HepG2 (cell line): ENCODE data around the gene SPTBN5. TPM values are rescaled to one million over a fixed set of nuclear protein-coding genes. Genes with fewer than 3 reads are reported as not detected.

Source experiments
- ARID2 ChIP-seq: sonication (generic); formaldehyde crosslinking; IDR thresholded peaks from 2 replicates; pipeline ENCODE4 v1.8.1; 2022; ENCODE audit warnings: mild to moderate bottlenecking, missing genetic modification reagents, borderline replicate concordance
- NKX3-1 ChIP-seq: sonication (generic); formaldehyde crosslinking; IDR thresholded peaks from 2 replicates; pipeline ENCODE4 v1.5.0; 2020; ENCODE audit warnings: missing genetic modification reagents
- NR2F6 ChIP-seq, 2 experiments: IDR thresholded peaks; 2 replicates each; pipeline ENCODE4 v1.6.1; 2016; ENCODE audit warnings: antibody characterized with exemption in 1 of 2, mild to moderate bottlenecking in 1 of 2
- TBL1XR1 ChIP-seq: fragments of 150-350 bp; IDR thresholded peaks from 2 replicates; pipeline ENCODE4 v1.6.1; 2014; ENCODE audit warnings: borderline replicate concordance, low read length; ENCODE audit not compliant: partially characterized antibody
- TP53 ChIP-seq: sonication (generic); formaldehyde crosslinking; conservative IDR thresholded peaks from 2 replicates; pipeline ENCODE4 v1.4.0; 2020; ENCODE audit warnings: missing genetic modification reagents
- ZBTB20 ChIP-seq: sonication (generic); formaldehyde crosslinking; IDR thresholded peaks from 2 replicates; pipeline ENCODE4 v1.8.1; 2023; ENCODE audit warnings: missing genetic modification reagents, low read depth, mild to moderate bottlenecking, borderline replicate concordance
- ZBTB33 ChIP-seq: sonication (generic); formaldehyde crosslinking; IDR thresholded peaks from 2 replicates; pipeline ENCODE4 v1.4.0; 2020; ENCODE audit warnings: missing genetic modification reagents
- ZNF136 ChIP-seq: sonication (generic); formaldehyde crosslinking; IDR thresholded peaks from 2 replicates; pipeline ENCODE4 v1.8.1; 2022; ENCODE audit warnings: low read depth, mild to moderate bottlenecking, moderate library complexity, missing genetic modification reagents
- ZNF276 ChIP-seq: sonication (generic); formaldehyde crosslinking; IDR thresholded peaks from 2 replicates; pipeline ENCODE4 v1.4.0; 2020; ENCODE audit warnings: mild to moderate bottlenecking, low read depth, missing genetic modification reagents
- ZNF318 ChIP-seq: sonication (generic); formaldehyde crosslinking; IDR thresholded peaks from 2 replicates; pipeline ENCODE4 v1.4.0; 2020; ENCODE audit warnings: mild to moderate bottlenecking, missing genetic modification reagents
- ZNF703 ChIP-seq: sonication (generic); formaldehyde crosslinking; IDR thresholded peaks from 2 replicates; pipeline ENCODE4 v1.5.1; 2020; ENCODE audit warnings: missing genetic modification reagents, mild to moderate bottlenecking, moderate library complexity, borderline replicate concordance
- polyA plus RNA-seq, 8 experiments: library from polyadenylated mRNA; depleted of rRNA in 3 of 8; stranded (reverse) in 7 of 8; unstranded in 1 of 8; fragments of >200 nt; fragmentation: Illumina TruSeq in 4 of 8; extraction: Trizol in 4 of 8; gene quantifications; 2 replicates each; pipeline versions ENCODE4 v1.2.1 to v1.2.3, GENCODE V29; 2011 to 2016; ENCODE audit warnings: low read depth in 4 of 8, missing spikeins in 1 of 8, mixed read lengths in 1 of 8; ENCODE audit not compliant: insufficient read depth in 1 of 8
- total RNA-seq, 5 experiments: library from RNA; depleted of rRNA; stranded (reverse); fragments of >200 nt; fragmentation: Illumina TruSeq; extraction: Trizol; gene quantifications; 2 replicates each; pipeline ENCODE4 v1.2.3, GENCODE V29; 2016; ENCODE audit warnings: low read depth in 1 of 5
- TF ChIP-seq, protein P1 (sequence below): sonication (generic); formaldehyde crosslinking; IDR thresholded peaks from 2 replicates; pipeline ENCODE4 v1.5.0; 2020; ENCODE audit warnings: missing genetic modification reagents, mild to moderate bottlenecking, borderline replicate concordance
- TF ChIP-seq, protein P2 (sequence below): sonication (generic); formaldehyde crosslinking; IDR thresholded peaks from 2 replicates; pipeline ENCODE4 v1.8.0; 2022; ENCODE audit warnings: missing genetic modification reagents, mild to moderate bottlenecking, moderate library complexity, borderline replicate concordance

Gene SPTBN5
- total and polyA plus RNA-seq, 2 of the 13 experiments (the other 11 are each of a cell fraction or from before 2014, with no cell fraction given), result 0.01 to 0.07 TPM

DNA sequence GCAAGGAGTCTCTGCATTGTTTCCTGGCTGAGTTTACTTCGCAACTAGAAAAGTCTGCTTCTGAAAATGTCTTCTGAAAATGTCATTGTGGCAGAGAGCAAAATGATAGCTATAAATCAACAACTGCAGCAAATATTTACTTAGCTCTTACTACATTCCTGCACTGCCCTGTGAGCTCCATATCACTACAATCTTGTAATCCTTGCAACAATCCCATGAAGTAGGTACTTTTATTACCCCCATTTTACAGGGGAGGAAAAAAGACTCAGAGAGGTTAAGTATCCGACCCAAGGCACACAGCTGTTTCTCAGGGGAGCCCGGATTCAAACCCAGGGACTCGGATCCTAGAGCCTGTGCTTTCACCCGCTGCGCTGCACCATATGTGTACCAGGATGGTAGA lies 34.2 kb upstream of the SPTBN5 start (continued):
- TF ChIP-seq ZBTB33 (no peak), NR2F6 (IDR thresholded peaks at IDR 0.05) (peak; percentile 84), NR2F6 (CRISPR knock-in tag; IDR thresholded peaks at IDR 0.05) (peak; percentile 65; the same call in 1 of the 2 replicates), ZNF703 (no peak), ZNF136 (CRISPR knock-in tag) (no peak), ZNF318 (CRISPR knock-in tag) (no peak), ZNF276 (CRISPR knock-in tag) (no peak), TP53 (no peak), ARID2 (CRISPR knock-in tag) (no peak), ZBTB20 (CRISPR knock-in tag) (no peak), TBL1XR1 (no peak), NKX3-1 (CRISPR knock-in tag) (peak; percentile 34; the same call in 1 of the 2 replicates)
- TF ChIP-seq, protein P1, sequence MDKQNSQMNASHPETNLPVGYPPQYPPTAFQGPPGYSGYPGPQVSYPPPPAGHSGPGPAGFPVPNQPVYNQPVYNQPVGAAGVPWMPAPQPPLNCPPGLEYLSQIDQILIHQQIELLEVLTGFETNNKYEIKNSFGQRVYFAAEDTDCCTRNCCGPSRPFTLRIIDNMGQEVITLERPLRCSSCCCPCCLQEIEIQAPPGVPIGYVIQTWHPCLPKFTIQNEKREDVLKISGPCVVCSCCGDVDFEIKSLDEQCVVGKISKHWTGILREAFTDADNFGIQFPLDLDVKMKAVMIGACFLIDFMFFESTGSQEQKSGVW (CRISPR knock-in tag), result no peak
- TF ChIP-seq, protein P2, sequence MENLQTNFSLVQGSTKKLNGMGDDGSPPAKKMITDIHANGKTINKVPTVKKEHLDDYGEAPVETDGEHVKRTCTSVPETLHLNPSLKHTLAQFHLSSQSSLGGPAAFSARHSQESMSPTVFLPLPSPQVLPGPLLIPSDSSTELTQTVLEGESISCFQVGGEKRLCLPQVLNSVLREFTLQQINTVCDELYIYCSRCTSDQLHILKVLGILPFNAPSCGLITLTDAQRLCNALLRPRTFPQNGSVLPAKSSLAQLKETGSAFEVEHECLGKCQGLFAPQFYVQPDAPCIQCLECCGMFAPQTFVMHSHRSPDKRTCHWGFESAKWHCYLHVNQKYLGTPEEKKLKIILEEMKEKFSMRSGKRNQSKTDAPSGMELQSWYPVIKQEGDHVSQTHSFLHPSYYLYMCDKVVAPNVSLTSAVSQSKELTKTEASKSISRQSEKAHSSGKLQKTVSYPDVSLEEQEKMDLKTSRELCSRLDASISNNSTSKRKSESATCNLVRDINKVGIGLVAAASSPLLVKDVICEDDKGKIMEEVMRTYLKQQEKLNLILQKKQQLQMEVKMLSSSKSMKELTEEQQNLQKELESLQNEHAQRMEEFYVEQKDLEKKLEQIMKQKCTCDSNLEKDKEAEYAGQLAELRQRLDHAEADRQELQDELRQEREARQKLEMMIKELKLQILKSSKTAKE (CRISPR knock-in tag), result no peak
